ENCODE measurements around the gene LILRB5. TPM values are rescaled to one million over a fixed set of nuclear protein-coding genes. Genes with fewer than 3 reads are reported as not detected.
"Not testable (repeated sequence)": the region's sequence is repeated elsewhere in the genome, so short reads cannot be mapped to it uniquely, and the experiment has no call there.

Gene LILRB5
- total RNA-seq, 1 experiment from 2014 or later, result 0.07 TPM

- TF ChIP-seq, protein P1, sequence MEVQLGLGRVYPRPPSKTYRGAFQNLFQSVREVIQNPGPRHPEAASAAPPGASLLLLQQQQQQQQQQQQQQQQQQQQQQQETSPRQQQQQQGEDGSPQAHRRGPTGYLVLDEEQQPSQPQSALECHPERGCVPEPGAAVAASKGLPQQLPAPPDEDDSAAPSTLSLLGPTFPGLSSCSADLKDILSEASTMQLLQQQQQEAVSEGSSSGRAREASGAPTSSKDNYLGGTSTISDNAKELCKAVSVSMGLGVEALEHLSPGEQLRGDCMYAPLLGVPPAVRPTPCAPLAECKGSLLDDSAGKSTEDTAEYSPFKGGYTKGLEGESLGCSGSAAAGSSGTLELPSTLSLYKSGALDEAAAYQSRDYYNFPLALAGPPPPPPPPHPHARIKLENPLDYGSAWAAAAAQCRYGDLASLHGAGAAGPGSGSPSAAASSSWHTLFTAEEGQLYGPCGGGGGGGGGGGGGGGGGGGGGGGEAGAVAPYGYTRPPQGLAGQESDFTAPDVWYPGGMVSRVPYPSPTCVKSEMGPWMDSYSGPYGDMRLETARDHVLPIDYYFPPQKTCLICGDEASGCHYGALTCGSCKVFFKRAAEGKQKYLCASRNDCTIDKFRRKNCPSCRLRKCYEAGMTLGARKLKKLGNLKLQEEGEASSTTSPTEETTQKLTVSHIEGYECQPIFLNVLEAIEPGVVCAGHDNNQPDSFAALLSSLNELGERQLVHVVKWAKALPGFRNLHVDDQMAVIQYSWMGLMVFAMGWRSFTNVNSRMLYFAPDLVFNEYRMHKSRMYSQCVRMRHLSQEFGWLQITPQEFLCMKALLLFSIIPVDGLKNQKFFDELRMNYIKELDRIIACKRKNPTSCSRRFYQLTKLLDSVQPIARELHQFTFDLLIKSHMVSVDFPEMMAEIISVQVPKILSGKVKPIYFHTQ (CRISPR knock-in tag; IDR thresholded peaks at IDR 0.05), result no peak
- no peak for TF ChIP-seq NFE2L1 (CRISPR knock-in tag; IDR thresholded peaks at IDR 0.05)
Measured at GRCh38 chr19:54273821-54274220, 16.7 kb upstream of the LILRB5 start (continued).

GRCh38 chr19:54272181-54272580 is 15.1 kb upstream of the LILRB5 start:
- H3K9me3 Mint-ChIP-seq; H3K27ac Mint-ChIP-seq; POLR2A ChIA-PET; CTCF ChIA-PET; DNase-seq (ENCODE audit: low spot score); H3K4me1 Mint-ChIP-seq; ATAC-seq; H3K4me3 Mint-ChIP-seq; H3K36me3 Mint-ChIP-seq: not testable (repeated sequence)
- H3K27me3 Mint-ChIP-seq (ENCODE audit: low read depth), result peaks cover 28% of the 10 kb centered on the region

DNA sequence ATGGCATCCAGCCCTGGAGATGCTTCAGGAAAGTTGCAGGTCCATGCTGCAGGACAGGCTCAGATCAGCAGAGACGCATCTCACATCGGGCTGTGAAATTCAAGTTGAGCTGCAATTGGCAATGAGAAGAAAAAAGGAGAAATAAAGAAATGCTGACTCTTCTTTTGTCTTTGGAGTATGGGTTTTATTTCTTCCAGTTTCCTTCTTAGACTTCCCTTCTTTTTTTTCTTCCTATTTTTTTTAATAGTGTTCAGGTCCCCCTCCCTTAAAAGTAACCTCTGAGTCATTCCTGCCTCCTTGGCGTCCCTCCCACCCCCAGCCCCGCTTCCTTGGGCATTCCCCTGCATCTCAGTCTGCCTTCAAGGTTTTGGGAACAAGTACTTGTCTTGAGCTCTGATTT is 14.5 kb upstream of the LILRB5 start:
- H3K36me3 Mint-ChIP-seq; H3K4me3 Mint-ChIP-seq; ATAC-seq; POLR2A ChIA-PET; DNase-seq (ENCODE audit: low spot score); CTCF ChIA-PET; H3K9me3 Mint-ChIP-seq; H3K4me1 Mint-ChIP-seq; H3K27ac Mint-ChIP-seq: not testable (repeated sequence)
- peaks cover 31% of the 10 kb centered on the region for H3K27me3 Mint-ChIP-seq (ENCODE audit: low read depth)

DNA sequence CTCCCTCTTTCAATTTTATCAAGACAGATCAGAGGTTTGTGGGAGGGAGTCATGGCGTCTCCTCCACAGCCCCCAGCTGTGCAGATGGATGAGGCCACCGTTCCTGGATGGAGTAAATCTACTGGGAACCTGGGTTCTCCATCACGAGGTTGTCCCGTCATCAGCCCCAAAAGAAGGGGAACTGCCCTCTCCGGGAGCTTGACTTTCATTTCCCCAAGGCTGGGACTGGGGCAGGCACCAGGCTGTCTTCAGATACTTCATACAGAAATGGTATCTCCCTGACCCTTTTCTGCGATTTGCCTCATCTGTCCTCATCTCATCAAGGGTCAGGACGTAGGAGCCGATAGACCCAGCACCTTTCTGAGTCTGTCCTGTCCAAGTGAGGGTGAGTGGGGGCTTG is 14.0 kb upstream of the LILRB5 start:
- Mint-ChIP-seq H3K4me3 (no peak overlapping the region), H3K27me3 (ENCODE audit: low read depth) (peaks cover 36% of the 10 kb centered on the region), H3K36me3 (no peaks in the 10 kb centered on the region), H3K4me1 (peaks cover 3% of the 10 kb centered on the region; the same call in 1 of the 2 replicates), H3K27ac (no peak overlapping the region), H3K9me3 (no peaks in the 10 kb centered on the region)
- ATAC-seq, result no peak
- DNase-seq (ENCODE audit: low spot score), result no peak
- CTCF ChIA-PET, result no interaction called here
- POLR2A ChIA-PET, result no interaction called here
- no peak for TF ChIP-seq HMGA2 (CRISPR knock-in tag; IDR thresholded peaks at IDR 0.05)
- TF ChIP-seq RELA (CRISPR knock-in tag; IDR thresholded peaks at IDR 0.05; ENCODE audit: borderline replicate concordance), result no peak
- no peak for TF ChIP-seq ZNF219 (CRISPR knock-in tag; IDR thresholded peaks at IDR 0.05; ENCODE audit: borderline replicate concordance)
- no peak for TF ChIP-seq ZNF425 (CRISPR knock-in tag; conservative IDR thresholded peaks at IDR 0.05)
- TF ChIP-seq, protein P2, sequence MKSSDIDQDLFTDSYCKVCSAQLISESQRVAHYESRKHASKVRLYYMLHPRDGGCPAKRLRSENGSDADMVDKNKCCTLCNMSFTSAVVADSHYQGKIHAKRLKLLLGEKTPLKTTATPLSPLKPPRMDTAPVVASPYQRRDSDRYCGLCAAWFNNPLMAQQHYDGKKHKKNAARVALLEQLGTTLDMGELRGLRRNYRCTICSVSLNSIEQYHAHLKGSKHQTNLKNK (CRISPR knock-in tag; IDR thresholded peaks at IDR 0.05), result no peak
- no peak for TF ChIP-seq E2F4 (CRISPR knock-in tag; IDR thresholded peaks at IDR 0.05; ENCODE audit: borderline replicate concordance, low read depth)
- TF ChIP-seq SOX15 (CRISPR knock-in tag; IDR thresholded peaks at IDR 0.05), result no peak
- no peak for TF ChIP-seq ZNF138 (CRISPR knock-in tag; conservative IDR thresholded peaks at IDR 0.05)
- TF ChIP-seq TP53 (CRISPR knock-in tag; IDR thresholded peaks at IDR 0.05), result no peak
- no peak for TF ChIP-seq ZBTB43 (CRISPR knock-in tag; IDR thresholded peaks at IDR 0.05)
- TF ChIP-seq USF1 (CRISPR knock-in tag; IDR thresholded peaks at IDR 0.05), result no peak
- no peak for TF ChIP-seq ERG (CRISPR knock-in tag; IDR thresholded peaks at IDR 0.05)
- TF ChIP-seq MAX (CRISPR knock-in tag; IDR thresholded peaks at IDR 0.05), result no peak
- TF ChIP-seq E2F5 (CRISPR knock-in tag; IDR thresholded peaks at IDR 0.05), result no peak
